HG02759 (cell line): Measurements from ENCODE around the gene FOLR3.
"Not testable (repeated sequence)": the region's sequence is repeated elsewhere in the genome, so short reads cannot be mapped to it uniquely, and the experiment has no call there.

Source experiments
- ATAC-seq: cut with Tn5 transposase; IDR thresholded peaks from one replicate; pipeline ENCODE4 v1.9.1; 2021; ENCODE audit warnings: mild to moderate bottlenecking, moderate library complexity; ENCODE audit not compliant: unreplicated experiment

FOLR3 gene

GRCh38 chr11:72123117-72123653 is 12.3 kb upstream of the FOLR3 start:
- no peak for ATAC-seq

GRCh38 chr11:72124046-72124445 is 11.5 kb upstream of the FOLR3 start:
- no peak for ATAC-seq

- ATAC-seq, result no peak
Observed at GRCh38 chr11:72125956-72126355, 9.6 kb upstream of the FOLR3 start.

GRCh38 chr11:72127923-72128322 is 7.6 kb upstream of the FOLR3 start:
- ATAC-seq, result no peak

GRCh38 chr11:72129381-72129780 is 6.1 kb upstream of the FOLR3 start:
- ATAC-seq, result no peak

- no peak for ATAC-seq
Observed at GRCh38 chr11:72132646-72133045, 2.9 kb upstream of the FOLR3 start.

GRCh38 chr11:72135891-72136683 is 562 bp downstream of the FOLR3 start:
- no peak for ATAC-seq

- ATAC-seq, result no peak
Observed at GRCh38 chr11:72136684-72137262, 1.2 kb downstream of the FOLR3 start.

- no peak for ATAC-seq
Observed at GRCh38 chr11:72138821-72139390, 3.4 kb downstream of the FOLR3 start.

GRCh38 chr11:72139500-72139899 is 4.0 kb downstream of the FOLR3 start:
- ATAC-seq, result no peak

GRCh38 chr11:72140661-72141060 is 5.1 kb downstream of the FOLR3 start:
- ATAC-seq, result no peak

- ATAC-seq, result no peak
Observed at GRCh38 chr11:72141066-72141465, 5.5 kb downstream of the FOLR3 start.

- not testable (repeated sequence) for ATAC-seq
Observed at GRCh38 chr11:72142086-72142485, 6.6 kb downstream of the FOLR3 start.

- not testable (repeated sequence) for ATAC-seq
Observed at GRCh38 chr11:72142543-72142942, 7.0 kb downstream of the FOLR3 start.

- ATAC-seq, result no peak
Observed at GRCh38 chr11:72144807-72145565, 9.5 kb downstream of the FOLR3 start.

GRCh38 chr11:72146625-72147024 is 11.1 kb downstream of the FOLR3 start:
- ATAC-seq, result no peak

- no peak for ATAC-seq
Observed at GRCh38 chr11:72150882-72151281, 15.4 kb downstream of the FOLR3 start.

GRCh38 chr11:72153874-72154273 is 18.3 kb downstream of the FOLR3 start:
- not testable (repeated sequence) for ATAC-seq

GRCh38 chr11:72154816-72155215 is 19.3 kb downstream of the FOLR3 start:
- ATAC-seq, result no peak

GRCh38 chr11:72155751-72156150 is 20.2 kb downstream of the FOLR3 start:
- ATAC-seq, result no peak

GRCh38 chr11:72157131-72157530 is 21.6 kb downstream of the FOLR3 start:
- ATAC-seq, result no peak
